Gastrocnemius medialis (tissue), 4 donors: ENCODE results near the gene MN1. TPM values are rescaled to one million over a fixed set of nuclear protein-coding genes. Genes with fewer than 3 reads are reported as not detected.

ENCODE experiments used
- ATAC-seq, 2 donors: fragments of 150-250 bp; one replicate each; pipeline ENCODE4 v1.9.1; 2016
- DNase-seq, 2 donors: peaks; one replicate each; pipeline ENCODE4 v3.0.0-alpha.2; 2019
- H3K27ac ChIP-seq, 4 donors: fragments of 200-600 bp; sonication (generic); 1 replicate in 1 of 4; 2 replicates in 3 of 4; pipeline ENCODE4 v1.5.1; 2016 to 2018; ENCODE audit warnings: mild to moderate bottlenecking in 2 of 4, moderate library complexity in 1 of 4
- H3K27me3 ChIP-seq, 3 donors: fragments of 200-600 bp; sonication (generic) in 2 of 3; 1 replicate in 1 of 3; 2 replicates in 2 of 3; pipeline versions ENCODE4 v1.5.1 to v1.6.0; 2016 to 2019; ENCODE audit warnings: mild to moderate bottlenecking in 1 of 3, moderate library complexity in 1 of 3
- H3K36me3 ChIP-seq, 2 donors: fragments of 200-600 bp; sonication (generic) in 1 of 2; one replicate each; pipeline ENCODE4 v1.5.1; 2017 to 2018
- H3K4me1 ChIP-seq, 2 donors: fragments of 200-600 bp; sonication (generic) in 1 of 2; one replicate each; pipeline ENCODE4 v1.5.1; 2016 to 2017; ENCODE audit warnings: mild to moderate bottlenecking in 2 of 2
- H3K4me3 ChIP-seq, 4 donors: fragments of 200-600 bp; sonication (generic) in 3 of 4; 1 replicate in 1 of 4; 2 replicates in 3 of 4; pipeline ENCODE4 v1.5.1; 2016 to 2019; ENCODE audit warnings: mild to moderate bottlenecking in 2 of 4
- H3K9me3 ChIP-seq, 3 donors: fragments of 200-600 bp; sonication (generic) in 2 of 3; 1 replicate in 1 of 3; 2 replicates in 2 of 3; pipeline ENCODE4 v1.5.1; 2016 to 2019
- POLR2A ChIP-seq, 2 donors: fragments of 450-650 bp; IDR thresholded peaks; one replicate each; pipeline ENCODE4 v1.6.1; 2017; ENCODE audit warnings: antibody characterized with exemption in 2 of 2, mild to moderate bottlenecking in 2 of 2, moderate library complexity in 2 of 2
- in situ Hi-C, 4 donors: fragments of 200-750 bp; cut with MboI; loops; one replicate each; pipeline versions ENCODE4 v1.15.0 to v1.8.0; 2017; ENCODE audit warnings: low sequenced_read_pairs in 4 of 4
- intact Hi-C: fragments of 100-400 bp; cut with DNase I; formaldehyde crosslinking; loops from one replicate; pipeline ENCODE4 v1.15.1; 2023; ENCODE audit warnings: low total_unique reads
- total RNA-seq, 4 donors: library from RNA; depleted of rRNA; stranded (reverse); fragments of >200 nt; gene quantifications; one replicate each; pipeline versions ENCODE4 v1.1.0 to v1.2.3, GENCODE V29; 2016
- TF ChIP-seq, protein P1 (sequence below), 5 experiments: fragments of 450-650 bp in 3 of 5; fragments of 200-600 bp in 2 of 5; sonication (generic) in 2 of 5; IDR thresholded peaks in 4 of 5; conservative IDR thresholded peaks in 1 of 5; 1 replicate in 4 of 5; 2 replicates in 1 of 5; pipeline ENCODE4 v1.5.1; 2016 to 2019; ENCODE audit warnings: antibody characterized with exemption in 5 of 5, mild to moderate bottlenecking in 3 of 5, moderate library complexity in 3 of 5

Gene MN1
- total RNA-seq, 4 donors from 2014 or later = 8.8 to 40.0 (median 36.6) TPM

DNA sequence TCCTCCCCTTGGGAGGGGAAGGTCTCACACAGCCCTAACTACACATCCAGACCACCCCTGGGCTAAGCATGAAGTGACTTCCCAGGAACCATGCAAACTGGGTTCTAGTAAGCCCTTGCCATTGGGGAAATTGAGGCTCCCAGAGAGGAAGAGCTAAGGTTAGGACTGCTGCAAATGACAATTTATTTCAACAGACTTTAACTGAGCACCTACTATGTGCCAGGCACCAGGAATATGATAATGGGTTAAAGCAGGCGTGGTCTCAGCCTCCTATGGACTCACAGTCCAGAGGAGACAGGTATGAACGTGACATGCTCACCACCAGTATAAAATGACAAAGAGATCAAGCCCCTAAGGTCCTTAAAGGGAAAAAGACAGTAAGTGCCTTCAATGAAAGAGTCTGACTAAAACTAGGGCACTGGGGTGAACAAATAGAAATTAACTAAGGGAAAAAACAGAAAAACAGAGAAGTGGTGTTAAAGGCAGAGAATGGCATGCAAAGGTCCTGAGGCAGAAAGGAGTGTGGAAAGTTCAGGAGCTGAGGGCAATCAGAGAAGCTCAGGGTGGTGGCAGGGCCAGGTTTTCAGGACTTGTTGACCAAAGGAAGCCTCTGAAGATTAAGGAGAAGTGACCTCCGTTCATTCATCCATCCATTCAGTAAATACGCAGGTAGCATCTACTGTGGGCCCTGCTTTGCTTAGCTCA lies 14.4 kb upstream of the MN1 start:
- in situ Hi-C loops = loop anchor here in 2 of 4 donors (10.0 to 25.0 kb wide), 2 partner anchors 401 to 1054 kb away; no protein-coding TSS in a partner anchor
- intact Hi-C loops = no loop called here
- DNase-seq (no peak), ATAC-seq (no peak)
- no peak for TF ChIP-seq POLR2A (IDR thresholded peaks at IDR 0.05)
- TF ChIP-seq, protein P1, sequence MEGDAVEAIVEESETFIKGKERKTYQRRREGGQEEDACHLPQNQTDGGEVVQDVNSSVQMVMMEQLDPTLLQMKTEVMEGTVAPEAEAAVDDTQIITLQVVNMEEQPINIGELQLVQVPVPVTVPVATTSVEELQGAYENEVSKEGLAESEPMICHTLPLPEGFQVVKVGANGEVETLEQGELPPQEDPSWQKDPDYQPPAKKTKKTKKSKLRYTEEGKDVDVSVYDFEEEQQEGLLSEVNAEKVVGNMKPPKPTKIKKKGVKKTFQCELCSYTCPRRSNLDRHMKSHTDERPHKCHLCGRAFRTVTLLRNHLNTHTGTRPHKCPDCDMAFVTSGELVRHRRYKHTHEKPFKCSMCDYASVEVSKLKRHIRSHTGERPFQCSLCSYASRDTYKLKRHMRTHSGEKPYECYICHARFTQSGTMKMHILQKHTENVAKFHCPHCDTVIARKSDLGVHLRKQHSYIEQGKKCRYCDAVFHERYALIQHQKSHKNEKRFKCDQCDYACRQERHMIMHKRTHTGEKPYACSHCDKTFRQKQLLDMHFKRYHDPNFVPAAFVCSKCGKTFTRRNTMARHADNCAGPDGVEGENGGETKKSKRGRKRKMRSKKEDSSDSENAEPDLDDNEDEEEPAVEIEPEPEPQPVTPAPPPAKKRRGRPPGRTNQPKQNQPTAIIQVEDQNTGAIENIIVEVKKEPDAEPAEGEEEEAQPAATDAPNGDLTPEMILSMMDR (IDR thresholded peaks at IDR 0.05 in 4 of 5, conservative IDR thresholded peaks at IDR 0.05 in 1 of 5) = no peak
- H3K36me3 ChIP-seq = no peaks in the 10 kb centered on the region
- no peak overlapping the region for H3K27ac ChIP-seq
- peaks cover 0 to 4% of the 10 kb centered on the region in 2 donors for H3K4me1 ChIP-seq
- no peaks in the 10 kb centered on the region for H3K9me3 ChIP-seq
- no peak overlapping the region for H3K4me3 ChIP-seq
- no peaks in the 10 kb centered on the region for H3K27me3 ChIP-seq

DNA sequence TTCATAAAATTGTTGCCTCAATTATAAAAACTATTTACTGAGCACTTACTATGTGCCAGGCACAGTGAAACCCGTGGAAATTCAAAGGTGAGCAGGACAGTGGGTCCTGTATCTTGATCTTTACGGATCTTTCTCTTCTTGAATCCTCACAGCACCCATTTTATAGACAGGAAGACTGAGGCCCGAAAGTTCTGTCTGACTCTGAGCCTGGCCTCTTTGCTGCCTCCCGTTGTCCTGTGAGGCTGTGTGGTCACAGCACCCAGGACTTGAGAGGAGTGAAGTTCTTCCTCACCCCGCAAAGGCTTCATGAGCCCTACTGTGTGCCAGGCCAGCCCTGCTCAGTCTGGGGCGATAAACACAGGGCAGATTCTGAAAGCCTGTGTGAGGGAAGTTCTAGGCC lies 13.4 kb upstream of the MN1 start:
- no peaks in the 10 kb centered on the region for H3K9me3 ChIP-seq
- TF ChIP-seq, protein P1 (IDR thresholded peaks at IDR 0.05 in 4 of 5, conservative IDR thresholded peaks at IDR 0.05 in 1 of 5) = no peak
- H3K4me3 ChIP-seq = no peak overlapping the region
- H3K27ac ChIP-seq = no peak overlapping the region
- no peaks in the 10 kb centered on the region for H3K27me3 ChIP-seq
- peaks cover 8 to 14% of the 10 kb centered on the region in 2 donors for H3K4me1 ChIP-seq
- intact Hi-C loops (no loop called here), in situ Hi-C loops (loop anchor here in 2 of 4 donors (10.0 to 25.0 kb wide), 2 partner anchors 400 to 1053 kb away; no protein-coding TSS in a partner anchor)
- DNase-seq = no peak
- ATAC-seq = no peak
- no peaks in the 10 kb centered on the region for H3K36me3 ChIP-seq

DNA sequence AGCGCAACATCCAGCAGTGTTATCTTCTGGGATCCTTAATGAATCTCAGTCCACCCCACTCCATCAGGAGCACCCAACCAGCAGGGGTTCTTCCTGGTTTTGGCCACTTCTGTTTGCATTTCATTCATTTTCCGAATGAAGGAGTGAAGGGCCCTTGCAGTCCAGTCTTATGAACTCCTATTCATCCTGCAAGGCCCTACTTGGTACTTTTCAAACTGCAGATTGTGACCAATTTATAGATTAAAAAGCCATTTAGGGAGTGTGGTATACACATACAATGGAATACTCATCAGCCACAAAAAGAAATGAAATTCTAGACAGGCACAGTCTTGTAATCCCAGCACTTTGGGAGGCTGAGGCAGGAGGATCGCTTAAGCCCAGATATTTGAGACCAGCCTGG lies 10.2 kb upstream of the MN1 start:
- Histone ChIP-seq H3K4me3 (no peak overlapping the region), H3K27me3 (no peaks in the 10 kb centered on the region), H3K36me3 (no peaks in the 10 kb centered on the region), H3K4me1 (peaks cover 8 to 16% of the 10 kb centered on the region in 2 donors), H3K9me3 (no peaks in the 10 kb centered on the region), H3K27ac (no peak overlapping the region)
- intact Hi-C loops (no loop called here), in situ Hi-C loops (loop anchor here in 2 of 4 donors (10.0 to 25.0 kb wide), 2 partner anchors 397 to 1049 kb away; no protein-coding TSS in a partner anchor)
- ATAC-seq = no peak
- TF ChIP-seq, protein P1 (IDR thresholded peaks at IDR 0.05 in 4 of 5, conservative IDR thresholded peaks at IDR 0.05 in 1 of 5) = no peak
- TF ChIP-seq POLR2A (IDR thresholded peaks at IDR 0.05) = no peak
- no peak for DNase-seq

DNA sequence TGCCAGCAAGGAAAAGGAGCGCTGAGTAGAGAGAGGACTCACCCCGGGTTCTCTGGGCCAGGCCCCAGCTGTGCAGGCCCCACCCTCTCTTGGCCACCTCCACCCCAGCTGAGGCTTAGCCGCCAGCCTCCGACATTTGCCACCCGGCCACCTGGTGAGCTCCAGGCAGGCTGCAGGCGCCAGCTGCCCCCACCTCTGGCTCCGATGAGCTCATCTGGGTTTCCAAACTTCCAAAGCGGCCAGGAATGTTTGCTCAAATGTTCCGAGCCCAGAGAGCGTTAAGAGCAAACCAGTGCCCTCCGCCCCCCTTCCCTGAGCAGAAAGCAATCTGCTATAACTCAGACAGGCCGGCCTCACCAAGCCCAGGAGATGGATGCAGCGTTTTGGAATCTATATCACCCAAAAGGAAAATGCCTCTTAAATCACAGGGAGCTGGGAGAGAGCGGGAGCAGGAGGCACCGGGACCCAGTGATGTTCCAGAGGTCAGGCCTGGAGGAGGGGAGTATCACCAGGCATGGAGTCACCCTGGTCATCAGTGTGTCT lies 9.1 kb upstream of the MN1 start:
- intact Hi-C loops (no loop called here), in situ Hi-C loops (loop anchor here in 2 of 4 donors (10.0 to 25.0 kb wide), 2 partner anchors 396 to 1048 kb away; no protein-coding TSS in a partner anchor)
- ATAC-seq (peak; percentile 48 to 69), DNase-seq (peak; percentile 41 to 81)
- Histone ChIP-seq H3K36me3 (no peaks in the 10 kb centered on the region), H3K4me1 (peaks cover 8 to 16% of the 10 kb centered on the region in 2 donors), H3K27ac (peak overlapping the region; percentile 18 to 62 (median 45)), H3K4me3 (peak overlapping the region in 1 of 4 donors; percentile 8), H3K27me3 (no peaks in the 10 kb centered on the region), H3K9me3 (no peaks in the 10 kb centered on the region)
- no peak for TF ChIP-seq POLR2A (IDR thresholded peaks at IDR 0.05)
- TF ChIP-seq, protein P1 (IDR thresholded peaks at IDR 0.05 in 4 of 5, conservative IDR thresholded peaks at IDR 0.05 in 1 of 5) = no peak
